Measurements from ENCODE around the gene MCM5.

DNA sequence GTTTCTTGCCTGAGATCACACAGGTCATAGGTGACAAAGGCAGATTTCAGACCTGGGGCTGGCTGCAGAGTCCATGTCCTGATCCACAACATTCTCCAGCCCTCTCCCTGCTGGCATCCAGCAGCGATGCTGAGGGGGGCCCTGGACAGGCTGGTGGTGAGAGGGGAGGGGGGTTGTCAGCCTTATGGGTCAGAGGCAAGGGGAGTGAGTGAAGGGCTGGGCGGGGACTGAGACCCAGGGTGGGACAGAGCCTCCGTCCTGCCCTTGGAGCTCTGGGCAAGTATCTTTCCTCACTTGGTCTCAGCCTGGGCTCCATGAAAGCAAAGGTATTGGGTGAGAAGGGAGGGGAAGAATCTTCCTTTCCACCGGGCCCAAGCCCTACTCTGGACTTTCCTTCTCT lies 74.0 kb downstream of the MCM5 start:
- TF ChIP-seq TAF1 (IDR thresholded peaks at IDR 0.05; ENCODE audit: borderline replicate concordance, low read depth, low read length): no peak
- no peak for TF ChIP-seq POLR2A (IDR thresholded peaks at IDR 0.05; ENCODE audit: low read depth, low read length)
- TF ChIP-seq POLR2AphosphoS5 (IDR thresholded peaks at IDR 0.05; ENCODE audit: low read depth, low read length): no peak
